ENCODE results near the gene SLC2A5.

The SLC2A5 gene

DNA sequence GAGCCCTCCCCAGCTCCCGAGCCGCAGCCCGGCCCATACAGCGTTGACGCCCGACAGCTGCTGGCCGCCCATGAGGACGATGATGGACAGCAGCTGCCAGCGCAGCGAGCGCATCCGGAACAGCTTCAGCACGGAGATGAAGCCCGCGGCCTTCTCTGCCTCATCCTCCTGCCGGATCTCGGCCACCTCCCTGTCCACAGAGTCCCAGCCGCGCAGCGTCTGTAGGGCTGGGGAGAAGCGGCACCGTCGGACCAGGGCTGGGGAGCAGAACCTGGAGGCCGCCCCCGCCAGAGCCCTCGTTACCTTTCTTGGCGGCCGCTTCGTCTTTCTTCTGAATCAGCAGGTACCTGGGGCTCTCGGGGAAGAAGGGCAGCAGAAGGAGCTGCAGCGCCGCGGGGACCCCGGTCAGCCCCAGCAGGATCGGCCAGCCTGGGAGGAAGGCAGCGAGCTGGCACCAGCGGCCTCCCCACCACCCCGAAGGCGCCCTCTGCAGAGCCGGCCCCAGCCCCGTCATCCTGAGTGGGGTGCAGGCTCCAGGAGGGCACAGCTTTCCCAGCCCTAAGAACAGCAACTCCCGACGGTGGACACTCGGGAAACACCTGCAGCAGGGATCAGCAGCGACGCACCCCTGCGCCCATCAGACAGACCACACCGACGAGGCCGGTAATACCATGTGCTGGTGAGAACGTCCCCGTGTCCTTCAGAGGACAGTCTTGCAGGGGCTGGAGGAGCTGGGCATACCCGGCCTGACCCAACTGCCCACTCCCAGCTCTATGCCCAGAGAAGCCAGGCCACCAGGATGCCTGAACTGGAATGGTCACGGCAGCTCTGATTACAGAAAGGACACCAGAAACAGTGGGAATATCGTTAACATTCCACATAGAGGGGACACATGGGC, 29.4 kb downstream of the SLC2A5 start:
- no peak for DNase-seq (ENCODE audit: low spot score)
- TF ChIP-seq, protein P1, sequence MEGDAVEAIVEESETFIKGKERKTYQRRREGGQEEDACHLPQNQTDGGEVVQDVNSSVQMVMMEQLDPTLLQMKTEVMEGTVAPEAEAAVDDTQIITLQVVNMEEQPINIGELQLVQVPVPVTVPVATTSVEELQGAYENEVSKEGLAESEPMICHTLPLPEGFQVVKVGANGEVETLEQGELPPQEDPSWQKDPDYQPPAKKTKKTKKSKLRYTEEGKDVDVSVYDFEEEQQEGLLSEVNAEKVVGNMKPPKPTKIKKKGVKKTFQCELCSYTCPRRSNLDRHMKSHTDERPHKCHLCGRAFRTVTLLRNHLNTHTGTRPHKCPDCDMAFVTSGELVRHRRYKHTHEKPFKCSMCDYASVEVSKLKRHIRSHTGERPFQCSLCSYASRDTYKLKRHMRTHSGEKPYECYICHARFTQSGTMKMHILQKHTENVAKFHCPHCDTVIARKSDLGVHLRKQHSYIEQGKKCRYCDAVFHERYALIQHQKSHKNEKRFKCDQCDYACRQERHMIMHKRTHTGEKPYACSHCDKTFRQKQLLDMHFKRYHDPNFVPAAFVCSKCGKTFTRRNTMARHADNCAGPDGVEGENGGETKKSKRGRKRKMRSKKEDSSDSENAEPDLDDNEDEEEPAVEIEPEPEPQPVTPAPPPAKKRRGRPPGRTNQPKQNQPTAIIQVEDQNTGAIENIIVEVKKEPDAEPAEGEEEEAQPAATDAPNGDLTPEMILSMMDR (IDR thresholded peaks at IDR 0.05; ENCODE audit: borderline replicate concordance, control extremely low read depth, extremely low read depth, insufficient read depth, missing control alignments) = no peak
- in situ Hi-C loops (cut with MboI; ENCODE audit: low sequenced_read_pairs, unreplicated experiment) = no loop called here

DNA sequence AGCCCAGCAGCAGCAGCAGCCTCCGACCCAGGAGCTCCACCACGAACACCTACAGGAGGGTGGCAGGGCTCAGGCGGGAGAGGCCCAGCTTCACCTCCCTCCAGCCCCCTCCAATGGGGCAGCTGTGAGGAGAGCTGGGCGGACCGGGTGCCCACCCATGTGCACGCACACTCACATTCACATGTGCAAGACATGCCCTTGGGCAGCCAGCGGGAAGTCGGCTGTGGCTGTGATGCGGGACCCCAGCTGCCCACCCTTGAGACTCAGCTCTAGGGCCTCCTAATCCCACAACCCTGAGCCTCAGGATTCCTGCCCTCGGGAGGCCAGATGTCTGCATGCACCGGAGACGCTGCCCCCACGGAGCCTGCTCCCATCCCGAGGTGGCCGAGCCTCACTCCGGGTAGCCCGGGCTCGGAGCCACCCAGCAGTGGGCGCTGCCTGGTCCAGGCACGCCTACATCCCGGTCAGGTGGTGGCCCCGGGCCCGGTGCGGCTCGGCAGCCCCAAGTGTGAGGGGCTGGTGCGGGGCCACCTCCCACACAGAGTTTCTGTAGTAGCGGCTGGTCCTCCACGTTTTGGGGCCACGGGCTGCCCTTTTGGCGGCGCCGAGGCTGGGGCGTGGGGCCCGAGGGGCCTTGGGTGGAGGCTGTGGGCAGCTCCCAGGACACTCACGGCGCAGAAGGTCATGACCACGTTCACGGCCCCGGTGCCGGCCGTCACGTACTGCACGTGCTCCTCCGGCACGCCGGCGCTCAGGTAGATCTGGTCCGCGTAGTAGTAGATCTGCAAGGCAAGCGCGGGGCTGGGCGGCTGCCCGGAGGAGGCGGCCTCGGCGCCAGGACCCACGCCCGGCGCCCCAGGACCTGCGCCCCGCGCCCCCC, 30.3 kb downstream of the SLC2A5 start:
- DNase-seq (ENCODE audit: low spot score) = no peak
- in situ Hi-C loops (cut with MboI; ENCODE audit: low sequenced_read_pairs, unreplicated experiment) = no loop called here
- TF ChIP-seq, protein P1 (IDR thresholded peaks at IDR 0.05; ENCODE audit: borderline replicate concordance, control extremely low read depth, extremely low read depth, insufficient read depth, missing control alignments) = no peak

DNA sequence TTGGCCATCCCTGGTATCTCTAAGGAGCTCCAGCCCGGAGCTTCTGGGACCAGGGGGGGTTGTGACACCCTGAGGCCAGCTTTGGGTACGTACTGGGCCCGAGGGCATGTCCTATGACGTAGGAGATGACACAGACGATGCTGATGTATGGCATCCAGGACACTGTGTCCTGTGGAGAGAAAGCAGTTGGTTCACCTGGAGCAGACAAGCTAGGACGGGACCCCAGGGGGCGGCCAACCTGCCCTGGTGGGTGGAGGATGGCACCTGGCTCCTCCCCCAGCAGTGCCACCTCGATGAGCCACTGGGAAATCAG, 31.1 kb downstream of the SLC2A5 start:
- in situ Hi-C loops (cut with MboI; ENCODE audit: low sequenced_read_pairs, unreplicated experiment) = no loop called here
- TF ChIP-seq, protein P1 (IDR thresholded peaks at IDR 0.05; ENCODE audit: borderline replicate concordance, control extremely low read depth, extremely low read depth, insufficient read depth, missing control alignments) = no peak
- no peak for DNase-seq (ENCODE audit: low spot score)

DNA sequence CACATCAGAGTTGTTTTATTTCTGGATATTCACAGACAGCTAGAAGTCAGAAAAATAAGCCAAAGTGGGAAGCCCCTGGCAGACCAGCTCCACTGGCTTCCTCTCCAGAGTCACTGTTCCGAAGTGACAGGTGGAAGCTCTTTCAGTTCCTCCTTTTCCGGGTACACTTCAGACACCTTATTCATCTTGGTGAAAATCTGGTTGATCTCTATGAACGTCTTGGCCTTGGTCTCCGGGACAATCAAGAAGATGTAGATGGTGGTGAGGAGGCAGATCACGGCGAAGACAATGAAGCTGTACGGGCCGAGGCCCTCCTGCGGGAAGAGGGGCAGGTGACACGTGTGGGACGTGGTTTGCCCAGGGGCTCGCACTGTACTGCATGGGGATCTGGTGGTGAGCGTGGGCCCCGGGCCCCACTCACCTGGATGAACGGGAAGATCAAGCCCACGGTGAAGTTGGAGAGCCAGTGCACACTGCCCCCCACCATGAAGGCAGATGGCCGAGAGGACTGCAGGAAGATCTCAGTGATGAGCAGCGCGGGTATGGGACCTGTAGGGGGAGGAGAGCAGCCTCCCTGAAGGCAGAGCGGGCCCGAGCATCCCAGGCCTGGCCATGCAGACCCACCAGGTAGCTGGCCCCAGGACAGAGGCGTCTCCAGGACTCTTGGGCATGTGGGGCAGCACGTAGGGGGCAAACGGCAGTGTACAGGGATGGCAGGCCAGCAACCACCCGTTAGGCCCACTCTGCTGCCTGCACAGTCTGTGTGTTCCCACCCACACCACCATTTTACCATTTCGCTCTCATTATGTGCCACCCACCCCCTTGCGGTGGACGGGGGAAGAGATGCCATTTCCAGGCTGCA, 31.7 kb downstream of the SLC2A5 start:
- in situ Hi-C loops (cut with MboI; ENCODE audit: low sequenced_read_pairs, unreplicated experiment) = no loop called here
- peak; percentile 61 for DNase-seq (ENCODE audit: low spot score)
- TF ChIP-seq, protein P1 (IDR thresholded peaks at IDR 0.05; ENCODE audit: borderline replicate concordance, control extremely low read depth, extremely low read depth, insufficient read depth, missing control alignments) = no peak

DNA sequence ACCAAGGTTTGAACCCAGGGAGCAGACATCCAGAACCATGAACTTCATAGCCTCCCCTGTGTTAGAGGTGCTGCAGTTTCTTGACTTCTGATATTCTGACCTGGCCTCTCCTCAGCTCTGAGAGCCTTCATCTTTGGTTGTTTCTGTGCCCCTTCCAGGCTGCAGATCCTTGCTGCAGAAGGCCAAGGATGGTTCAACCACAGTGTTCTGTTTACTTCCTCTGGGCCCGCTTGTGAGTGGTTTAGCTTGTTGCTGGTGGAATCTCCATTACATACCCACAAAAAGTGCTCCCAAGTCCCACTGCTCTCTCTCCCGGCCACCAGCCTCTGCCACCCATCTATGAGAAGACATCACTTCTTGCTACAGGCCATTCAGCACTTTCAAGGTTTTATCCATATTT, 34.2 kb downstream of the SLC2A5 start:
- in situ Hi-C loops (cut with MboI; ENCODE audit: low sequenced_read_pairs, unreplicated experiment) = no loop called here
- DNase-seq (ENCODE audit: low spot score) = no peak
- TF ChIP-seq, protein P1 (IDR thresholded peaks at IDR 0.05; ENCODE audit: borderline replicate concordance, control extremely low read depth, extremely low read depth, insufficient read depth, missing control alignments) = no peak

DNA sequence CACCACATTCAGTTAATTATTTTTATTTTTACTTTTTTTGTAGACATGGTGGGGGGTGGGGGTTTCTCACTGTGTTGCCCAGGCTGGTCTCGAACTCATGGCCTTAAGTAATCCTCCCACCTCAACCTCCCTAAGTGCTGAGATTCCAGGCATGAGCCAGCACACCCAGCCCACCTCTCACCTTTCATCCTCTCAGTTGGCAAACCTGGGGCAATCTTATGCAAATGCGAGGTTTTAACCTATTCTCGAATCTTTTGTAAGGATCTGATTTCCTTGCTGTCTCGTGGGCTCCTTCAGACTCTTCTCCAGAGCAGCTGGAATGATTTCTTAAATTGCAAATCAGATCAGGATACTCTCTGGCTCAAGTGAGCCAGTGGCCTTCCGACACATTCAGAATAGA, 36.1 kb downstream of the SLC2A5 start:
- TF ChIP-seq, protein P1 (IDR thresholded peaks at IDR 0.05; ENCODE audit: borderline replicate concordance, control extremely low read depth, extremely low read depth, insufficient read depth, missing control alignments) = no peak
- in situ Hi-C loops (cut with MboI; ENCODE audit: low sequenced_read_pairs, unreplicated experiment) = no loop called here
- no peak for DNase-seq (ENCODE audit: low spot score)
